Left forelimb (tissue), 1 donor: ENCODE data around the gene PTPRN2.
"Not testable (repeated sequence)": the region's sequence is repeated elsewhere in the genome, so short reads cannot be mapped to it uniquely, and the experiment has no call there.

Experiments
- DNase-seq: peaks from one replicate; pipeline ENCODE4 v3.0.0-alpha.2; 2018; ENCODE audit warnings: low spot score

PTPRN2 gene

DNA sequence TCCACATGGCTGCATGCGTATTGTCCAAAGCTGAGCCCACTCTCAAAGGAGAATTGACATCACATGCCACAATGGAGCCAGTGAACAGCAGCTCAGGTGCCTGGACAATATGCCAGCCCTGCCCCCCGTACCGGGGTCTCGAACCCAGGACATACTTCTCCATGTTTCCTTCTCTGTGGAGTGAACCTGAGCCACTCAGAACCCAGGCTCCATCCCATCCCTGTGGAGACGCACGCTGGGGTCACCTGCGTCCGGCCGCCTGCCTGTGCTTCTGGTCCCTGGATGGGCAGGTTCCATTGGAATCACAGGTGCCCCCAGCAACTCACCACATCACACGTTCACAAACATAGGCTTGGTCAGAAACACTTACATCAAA is 1021.0 kb downstream of the PTPRN2 start:
- no peak for DNase-seq

- no peak for DNase-seq
Measured at GRCh38 chr7:157565981-157566630, 1021.5 kb downstream of the PTPRN2 start.

- DNase-seq, result no peak
Measured at GRCh38 chr7:157565201-157565626, 1022.4 kb downstream of the PTPRN2 start.

- no peak for DNase-seq
Measured at GRCh38 chr7:157564517-157565177, 1023.0 kb downstream of the PTPRN2 start.

GRCh38 chr7:157563467-157564135 is 1024.0 kb downstream of the PTPRN2 start:
- not testable (repeated sequence) for DNase-seq

DNA sequence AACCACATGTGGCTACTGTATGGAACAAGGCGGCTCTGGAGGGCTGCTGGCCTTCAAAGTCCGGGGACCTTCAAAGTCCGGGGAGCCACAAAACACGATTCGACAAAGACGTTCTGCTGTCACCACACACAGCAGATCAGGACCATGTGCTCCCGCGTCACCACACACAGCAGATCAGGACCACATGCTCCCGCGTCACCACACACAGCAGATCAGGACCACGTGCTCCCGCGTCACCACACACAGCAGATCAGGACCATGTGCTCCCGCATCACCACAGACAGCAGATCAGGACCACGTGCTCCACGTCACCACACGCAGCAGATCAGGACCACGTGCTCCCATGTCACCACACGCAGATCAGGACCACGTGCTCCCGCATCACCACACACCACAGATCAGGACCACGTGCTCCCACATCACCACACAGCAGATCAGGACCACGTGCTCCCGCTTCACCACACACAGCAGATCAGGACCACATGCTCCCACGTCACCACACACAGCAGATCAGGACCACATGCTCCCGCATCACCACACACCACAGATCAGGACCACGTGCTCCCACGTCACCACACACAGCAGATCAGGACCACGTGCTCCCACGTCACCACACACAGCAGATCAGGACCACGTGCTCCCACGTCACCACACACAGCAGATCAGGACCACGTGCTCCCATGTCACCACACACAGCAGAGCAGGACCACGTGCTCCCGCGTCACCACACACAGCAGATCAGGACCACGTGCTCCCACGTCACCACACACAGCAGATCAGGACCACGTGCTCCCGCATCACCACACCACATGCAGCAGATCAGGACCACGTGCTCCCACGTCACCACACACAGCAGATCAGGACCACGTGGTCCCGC is 1024.9 kb downstream of the PTPRN2 start:
- DNase-seq, result not testable (repeated sequence)

DNA sequence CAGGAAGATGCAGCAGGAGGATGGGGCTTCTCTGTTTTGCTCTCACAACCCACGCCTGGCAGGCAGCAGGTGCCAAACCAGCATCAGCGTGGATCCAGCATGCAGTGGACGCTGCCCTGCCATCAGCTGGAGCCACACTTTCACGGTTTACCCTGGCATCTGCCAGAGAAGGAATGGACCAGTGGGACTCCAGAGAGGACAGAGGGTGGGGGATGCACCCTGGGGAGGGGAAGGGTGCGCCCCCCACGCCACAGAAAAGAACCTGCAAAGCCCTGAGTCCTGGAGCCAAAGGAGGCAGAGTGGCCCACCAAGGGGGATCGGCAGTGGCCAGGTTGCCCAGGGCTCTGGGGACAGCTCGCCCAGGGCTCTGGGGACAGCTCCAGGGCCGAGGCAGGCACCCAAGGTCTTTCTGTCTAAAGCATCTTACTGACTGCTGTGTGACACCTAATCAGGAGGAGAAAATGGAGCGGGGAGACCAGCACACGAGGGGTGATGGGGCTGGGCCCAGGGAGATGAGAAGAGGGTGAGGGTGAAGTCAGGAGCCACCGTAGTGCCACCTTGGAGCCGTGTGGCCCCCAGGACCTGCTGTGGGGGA is 1025.7 kb downstream of the PTPRN2 start:
- no peak for DNase-seq

- no peak for DNase-seq
Measured at GRCh38 chr7:157561523-157561785, 1026.2 kb downstream of the PTPRN2 start.

- DNase-seq, result no peak
Measured at GRCh38 chr7:157560710-157561522, 1026.7 kb downstream of the PTPRN2 start.

DNA sequence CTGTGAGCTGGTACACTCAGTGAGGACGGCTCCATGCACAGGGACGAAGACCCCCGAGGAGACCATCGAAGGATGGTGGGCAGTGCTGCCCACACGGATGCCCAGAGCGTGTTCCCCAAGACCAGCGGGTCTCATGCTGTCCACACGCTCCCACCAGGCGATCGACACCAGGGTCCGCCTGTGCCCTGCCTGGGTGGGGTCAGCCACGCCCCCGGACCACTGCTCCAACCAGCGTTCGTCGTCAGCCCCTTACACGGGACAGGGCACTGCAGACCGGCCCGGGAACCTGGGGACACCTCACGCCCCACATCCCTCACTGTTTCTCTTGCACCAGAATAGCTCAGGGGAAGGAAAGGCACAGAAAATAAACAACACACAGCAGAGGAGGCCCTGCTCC is 1027.4 kb downstream of the PTPRN2 start:
- no peak for DNase-seq

DNA sequence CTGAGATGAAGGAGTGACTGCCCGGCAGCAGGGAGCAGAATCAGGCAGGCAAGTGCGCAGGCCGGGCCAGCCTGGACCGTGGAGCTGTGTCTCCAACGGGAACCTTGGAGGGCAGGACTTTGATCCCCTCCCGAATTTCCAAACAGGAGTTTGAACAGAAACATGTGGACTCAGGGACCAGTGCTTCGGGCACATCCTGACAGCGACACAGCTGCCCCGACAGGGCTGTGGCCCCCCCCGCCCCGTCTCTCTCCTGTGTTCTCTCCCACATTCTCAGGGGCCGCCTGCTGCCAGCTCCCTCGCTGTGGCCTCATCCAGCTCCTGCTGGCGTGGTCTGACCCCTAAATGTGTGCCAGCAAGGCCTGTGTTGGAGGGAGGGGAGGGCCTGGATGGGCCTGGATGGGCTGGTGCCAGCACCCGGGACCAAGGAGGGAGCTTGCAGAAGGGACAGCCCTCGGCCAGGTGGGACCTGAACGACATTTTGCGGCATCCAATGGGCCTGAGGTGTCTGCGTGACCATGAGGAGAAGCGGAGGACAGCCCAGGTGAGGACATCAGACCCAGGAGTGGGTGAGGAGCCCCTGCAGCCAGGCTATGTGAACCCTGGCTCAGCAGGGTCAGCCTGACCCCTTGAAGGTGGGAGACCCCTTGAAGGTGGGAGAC is 1027.9 kb downstream of the PTPRN2 start:
- no peak for DNase-seq

DNA sequence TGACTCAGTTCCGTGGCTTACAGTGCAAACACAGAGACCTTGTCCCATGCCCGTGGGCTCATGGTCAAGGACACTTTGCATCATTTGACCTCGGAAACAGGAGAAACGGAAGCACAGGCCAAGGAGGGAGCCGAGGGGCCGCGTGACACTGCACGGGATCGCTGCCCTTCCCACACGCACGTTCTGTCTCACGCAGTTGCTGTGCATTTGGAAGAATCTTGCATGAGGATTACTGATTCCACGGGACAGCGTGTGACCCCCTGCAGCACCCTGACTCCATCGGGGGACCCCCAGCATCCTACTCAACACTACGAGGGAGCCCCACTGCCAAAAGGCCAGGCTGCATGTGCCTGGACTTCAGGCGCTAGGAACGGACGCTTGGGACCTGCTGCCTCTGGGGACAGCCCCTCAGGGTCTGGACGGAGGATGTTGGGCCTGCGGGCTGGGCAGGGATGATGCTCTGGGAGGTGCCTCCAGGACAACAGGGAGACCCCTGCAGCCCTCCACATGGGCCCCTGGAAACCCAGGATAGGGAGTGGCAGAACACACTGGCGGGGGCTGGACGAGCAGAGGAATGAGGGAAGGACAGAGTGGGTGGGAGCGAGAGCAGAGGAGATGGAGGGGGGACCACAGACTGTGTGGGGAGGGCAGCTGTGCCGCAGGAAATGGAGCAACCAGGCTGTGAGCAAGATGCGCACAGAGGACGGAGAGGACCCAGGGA is 1028.6 kb downstream of the PTPRN2 start:
- no peak for DNase-seq

- no peak for DNase-seq
Measured at GRCh38 chr7:157558516-157558874, 1029.1 kb downstream of the PTPRN2 start.

- no peak for DNase-seq
Measured at GRCh38 chr7:157558061-157558460, 1029.6 kb downstream of the PTPRN2 start.

DNA sequence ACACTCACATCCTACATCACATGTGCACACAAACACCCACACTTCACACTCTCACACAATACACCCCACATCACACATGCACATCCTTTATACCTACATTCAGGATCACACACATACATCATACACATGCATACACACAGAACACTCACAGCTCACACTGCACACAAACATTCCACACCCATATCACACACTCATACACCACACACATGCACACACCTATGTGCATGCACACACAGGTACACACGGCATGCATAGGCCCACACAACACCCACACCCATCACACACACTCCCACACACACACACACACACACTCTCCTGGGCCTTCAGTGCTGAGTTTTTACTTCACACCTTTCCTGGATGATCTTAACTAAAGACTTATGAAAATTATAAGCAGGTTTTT is 1030.4 kb downstream of the PTPRN2 start:
- DNase-seq, result no peak

GRCh38 chr7:157556642-157556944 is 1031.0 kb downstream of the PTPRN2 start:
- DNase-seq, result peak; percentile 58

GRCh38 chr7:157555944-157556641 is 1031.5 kb downstream of the PTPRN2 start:
- peak; percentile 54 for DNase-seq

DNA sequence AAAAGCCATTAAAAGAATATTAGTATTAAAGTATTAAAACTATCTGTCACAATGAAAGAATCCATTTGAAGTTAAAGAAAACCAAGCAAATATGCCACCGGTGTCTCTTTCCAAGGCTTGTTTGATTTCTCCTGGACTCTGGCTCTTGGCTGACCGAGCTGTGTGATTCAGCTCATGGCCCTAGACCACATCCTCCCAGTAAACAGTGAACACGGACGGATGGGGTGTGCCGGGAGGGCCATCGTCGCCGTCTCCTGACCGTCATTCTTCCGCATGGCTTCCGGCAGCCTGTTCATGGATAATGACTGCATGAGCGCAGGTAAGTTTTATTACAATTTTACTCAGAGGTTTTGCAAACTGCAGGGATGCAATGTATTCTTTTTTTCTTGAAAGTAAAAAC is 1032.3 kb downstream of the PTPRN2 start:
- no peak for DNase-seq

GRCh38 chr7:157554393-157555238 is 1033.0 kb downstream of the PTPRN2 start:
- no peak for DNase-seq
